Liver (tissue), 9 donors: ENCODE measurements around the gene PSMG4. TPM values are rescaled to one million over a fixed set of nuclear protein-coding genes. Genes with fewer than 3 reads are reported as not detected.

Experiments used
- DNase-seq: peaks from one replicate; pipeline ENCODE4 v3.0.0-alpha.2; 2017; ENCODE audit warnings: low spot score
- H3K27ac ChIP-seq, 2 donors: one replicate each; pipeline ENCODE4 v1.7.0; 2013; ENCODE audit warnings: inconsistent platforms in 2 of 2, low read length in 2 of 2, control low read depth in 1 of 2, low read depth in 1 of 2, mild to moderate bottlenecking in 1 of 2
- H3K27me3 ChIP-seq, 4 donors: one replicate each; pipeline versions ENCODE4 v1.6.1 to v1.7.0; 2013; ENCODE audit warnings: low read length in 3 of 4, inconsistent platforms in 1 of 4, mild to moderate bottlenecking in 1 of 4, moderate library complexity in 1 of 4; ENCODE audit not compliant: control insufficient read depth in 4 of 4, insufficient read depth in 4 of 4
- H3K36me3 ChIP-seq, 4 donors: one replicate each; pipeline versions ENCODE4 v1.6.1 to v1.7.0; 2013; ENCODE audit warnings: low read length in 3 of 4, mild to moderate bottlenecking in 3 of 4, low read depth in 1 of 4, moderate library complexity in 1 of 4; ENCODE audit not compliant: control insufficient read depth in 4 of 4, insufficient read depth in 3 of 4
- H3K4me1 ChIP-seq, 4 donors: one replicate each; pipeline versions ENCODE4 v1.6.1 to v1.7.0; 2013; ENCODE audit warnings: low read length in 3 of 4, mild to moderate bottlenecking in 3 of 4, moderate library complexity in 1 of 4; ENCODE audit not compliant: control insufficient read depth in 4 of 4, insufficient read depth in 4 of 4
- H3K4me3 ChIP-seq, 3 donors: one replicate each; pipeline versions ENCODE4 v1.6.1 to v1.7.0; 2013; ENCODE audit warnings: low read length in 3 of 3, control low read depth in 1 of 3, low read depth in 1 of 3, mild to moderate bottlenecking in 1 of 3
- H3K9ac ChIP-seq, 2 donors: one replicate each; pipeline ENCODE4 v1.7.0; 2013; ENCODE audit warnings: low read length in 2 of 2, mild to moderate bottlenecking in 2 of 2, moderate library complexity in 2 of 2, control low read depth in 1 of 2, low read depth in 1 of 2
- H3K9me3 ChIP-seq, 4 donors: one replicate each; pipeline versions ENCODE4 v1.6.1 to v1.7.0; 2013; ENCODE audit warnings: low read length in 3 of 4; ENCODE audit not compliant: control insufficient read depth in 4 of 4
- CTCF ChIP-seq: fragments of 150-350 bp; IDR thresholded peaks from 2 replicates; pipeline ENCODE4 v1.5.1; 2017; ENCODE audit warnings: improper control_type of control experiment, low read depth, low read length; ENCODE audit not compliant: missing input control
- EGR1 ChIP-seq, 2 donors: IDR thresholded peaks; 2 replicates each; pipeline ENCODE4 v1.6.1; 2016 to 2018; ENCODE audit warnings: antibody characterized with exemption in 2 of 2, low read depth in 2 of 2
- FOXA1 ChIP-seq: IDR thresholded peaks from 2 replicates; pipeline ENCODE4 v1.6.1; 2016; ENCODE audit warnings: antibody characterized with exemption
- FOXA2 ChIP-seq: IDR thresholded peaks from 2 replicates; pipeline ENCODE4 v1.6.1; 2016; ENCODE audit warnings: antibody characterized with exemption
- GABPA ChIP-seq, 2 donors: IDR thresholded peaks in 1 of 2; conservative IDR thresholded peaks in 1 of 2; 2 replicates each; pipeline ENCODE4 v1.6.1; 2016; ENCODE audit warnings: antibody characterized with exemption in 2 of 2, mild to moderate bottlenecking in 1 of 2, moderate library complexity in 1 of 2
- HNF4A ChIP-seq, 2 donors: conservative IDR thresholded peaks; 2 replicates each; pipeline ENCODE4 v1.6.1; 2016; ENCODE audit warnings: antibody characterized with exemption in 2 of 2, mild to moderate bottlenecking in 2 of 2
- HNF4G ChIP-seq: IDR thresholded peaks from 2 replicates; pipeline ENCODE4 v1.6.1; 2016; ENCODE audit warnings: antibody characterized with exemption
- JUND ChIP-seq, 2 donors: IDR thresholded peaks; 2 replicates each; pipeline ENCODE4 v1.6.1; 2016; ENCODE audit warnings: antibody characterized with exemption in 2 of 2
- MAX ChIP-seq: IDR thresholded peaks from 2 replicates; pipeline ENCODE4 v1.6.1; 2016; ENCODE audit warnings: antibody characterized with exemption
- NR2F2 ChIP-seq: IDR thresholded peaks from 2 replicates; pipeline ENCODE4 v1.6.1; 2016; ENCODE audit warnings: antibody characterized with exemption
- RAD21 ChIP-seq, 2 donors: IDR thresholded peaks; 2 replicates each; pipeline ENCODE4 v1.6.1; 2016; ENCODE audit warnings: antibody characterized with exemption in 2 of 2, mild to moderate bottlenecking in 2 of 2
- RXRA ChIP-seq, 2 donors: IDR thresholded peaks; 2 replicates each; pipeline ENCODE4 v1.6.1; 2017 to 2018; ENCODE audit warnings: antibody characterized with exemption in 2 of 2, mild to moderate bottlenecking in 1 of 2
- SP1 ChIP-seq: IDR thresholded peaks from 2 replicates; pipeline ENCODE4 v1.6.1; 2018; ENCODE audit warnings: antibody characterized with exemption, mild to moderate bottlenecking
- TAF1 ChIP-seq: conservative IDR thresholded peaks from 2 replicates; pipeline ENCODE4 v1.6.1; 2016; ENCODE audit warnings: antibody characterized with exemption, mild to moderate bottlenecking
- YY1 ChIP-seq: IDR thresholded peaks from 2 replicates; pipeline ENCODE4 v1.6.1; 2016; ENCODE audit warnings: antibody characterized with exemption, mild to moderate bottlenecking
- ZBTB33 ChIP-seq: IDR thresholded peaks from 2 replicates; pipeline ENCODE4 v1.6.1; 2016; ENCODE audit warnings: antibody characterized with exemption
- WGBS: extraction: QIAGEN DNeasy Blood & Tissue Kit; methylation state at CpG from one replicate; pipeline ENCODE4 v1.1.7; 2013; 5-methylcytosine and 5-hydroxymethylcytosine counted together
- polyA plus RNA-seq, 2 donors: library from polyadenylated mRNA; stranded (reverse) in 1 of 2; unstranded in 1 of 2; fragments of 200-250 nt in 1 of 2; fragments of >200 nt in 1 of 2; fragmentation: Nextera tagmentation in 1 of 2; extraction: Ambion mirVana in 1 of 2; gene quantifications; one replicate each; pipeline versions ENCODE4 v1.2.1 to v1.2.3, GENCODE V29; 2013 to 2015
- total RNA-seq, 2 donors: library from RNA; depleted of rRNA; stranded (reverse); fragments of >200 nt; gene quantifications; one replicate each; pipeline ENCODE4 v1.2.3, GENCODE V29; 2014
- TF ChIP-seq, protein P1 (sequence below): IDR thresholded peaks from 2 replicates; pipeline ENCODE4 v1.6.1; 2016; ENCODE audit warnings: antibody characterized with exemption, mild to moderate bottlenecking
- TF ChIP-seq, protein P2 (sequence below): IDR thresholded peaks from 2 replicates; pipeline ENCODE4 v1.6.1; 2016; ENCODE audit warnings: antibody characterized with exemption
- donor health status: healthy.
- donor health status: healthy.
- donor health status: healthy.
- donor health status: healthy.
- donor health status: healthy.

Gene PSMG4
- total and polyA plus RNA-seq, 4 donors = 10.7 to 28.5 (median 15.1) TPM

DNA sequence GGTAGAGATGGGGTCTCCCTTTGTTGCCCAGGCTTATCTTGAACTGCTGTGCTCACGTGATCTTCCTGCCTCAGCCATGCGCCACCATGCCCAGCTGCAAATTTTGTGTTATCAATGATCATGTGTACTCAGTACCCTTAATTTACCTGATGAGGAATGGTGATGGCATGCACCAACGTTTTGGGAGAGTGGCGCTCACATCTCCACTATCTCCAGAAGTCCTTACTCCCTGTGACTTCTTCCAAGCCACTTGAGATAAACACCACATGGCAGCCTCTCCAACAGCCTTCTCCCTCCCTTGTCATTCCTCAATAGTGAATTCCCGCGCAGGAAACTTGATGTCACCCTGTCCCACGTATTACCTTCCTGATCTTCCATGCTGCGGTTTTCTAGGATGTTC, 58.1 kb downstream of the PSMG4 start:
- Histone ChIP-seq H3K9me3 (no peaks in the 10 kb centered on the region), H3K27ac (no peak overlapping the region), H3K9ac (no peak overlapping the region), H3K4me1 (no peaks in the 10 kb centered on the region), H3K27me3 (no peaks in the 10 kb centered on the region), H3K4me3 (no peak overlapping the region), H3K36me3 (peaks cover 0 to 6% (median 2%) of the 10 kb centered on the region in 4 donors)
- WGBS = 86% methylated on average over 8 of the region's 8 CpGs
- no peak for DNase-seq
- no peak for TF ChIP-seq HNF4G
- TF ChIP-seq FOXA2 = no peak
- no peak for TF ChIP-seq FOXA1
- TF ChIP-seq, protein P1, sequence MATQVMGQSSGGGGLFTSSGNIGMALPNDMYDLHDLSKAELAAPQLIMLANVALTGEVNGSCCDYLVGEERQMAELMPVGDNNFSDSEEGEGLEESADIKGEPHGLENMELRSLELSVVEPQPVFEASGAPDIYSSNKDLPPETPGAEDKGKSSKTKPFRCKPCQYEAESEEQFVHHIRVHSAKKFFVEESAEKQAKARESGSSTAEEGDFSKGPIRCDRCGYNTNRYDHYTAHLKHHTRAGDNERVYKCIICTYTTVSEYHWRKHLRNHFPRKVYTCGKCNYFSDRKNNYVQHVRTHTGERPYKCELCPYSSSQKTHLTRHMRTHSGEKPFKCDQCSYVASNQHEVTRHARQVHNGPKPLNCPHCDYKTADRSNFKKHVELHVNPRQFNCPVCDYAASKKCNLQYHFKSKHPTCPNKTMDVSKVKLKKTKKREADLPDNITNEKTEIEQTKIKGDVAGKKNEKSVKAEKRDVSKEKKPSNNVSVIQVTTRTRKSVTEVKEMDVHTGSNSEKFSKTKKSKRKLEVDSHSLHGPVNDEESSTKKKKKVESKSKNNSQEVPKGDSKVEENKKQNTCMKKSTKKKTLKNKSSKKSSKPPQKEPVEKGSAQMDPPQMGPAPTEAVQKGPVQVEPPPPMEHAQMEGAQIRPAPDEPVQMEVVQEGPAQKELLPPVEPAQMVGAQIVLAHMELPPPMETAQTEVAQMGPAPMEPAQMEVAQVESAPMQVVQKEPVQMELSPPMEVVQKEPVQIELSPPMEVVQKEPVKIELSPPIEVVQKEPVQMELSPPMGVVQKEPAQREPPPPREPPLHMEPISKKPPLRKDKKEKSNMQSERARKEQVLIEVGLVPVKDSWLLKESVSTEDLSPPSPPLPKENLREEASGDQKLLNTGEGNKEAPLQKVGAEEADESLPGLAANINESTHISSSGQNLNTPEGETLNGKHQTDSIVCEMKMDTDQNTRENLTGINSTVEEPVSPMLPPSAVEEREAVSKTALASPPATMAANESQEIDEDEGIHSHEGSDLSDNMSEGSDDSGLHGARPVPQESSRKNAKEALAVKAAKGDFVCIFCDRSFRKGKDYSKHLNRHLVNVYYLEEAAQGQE = no peak
- no peak for TF ChIP-seq RXRA (IDR thresholded peaks at IDR 0.05)
- TF ChIP-seq MAX = no peak
- TF ChIP-seq GABPA (IDR thresholded peaks at IDR 0.05 in 1 of 2, conservative IDR thresholded peaks at IDR 0.05 in 1 of 2) = no peak
- TF ChIP-seq HNF4A (conservative IDR thresholded peaks at IDR 0.05) = no peak
- no peak for TF ChIP-seq EGR1 (IDR thresholded peaks at IDR 0.05; ENCODE audit: low read depth in 2 of 2)
- TF ChIP-seq ZBTB33 = no peak
- TF ChIP-seq NR2F2 = no peak
- TF ChIP-seq CTCF = no peak
- no peak for TF ChIP-seq RAD21 (IDR thresholded peaks at IDR 0.05)
- no peak for TF ChIP-seq SP1
- TF ChIP-seq, protein P2, sequence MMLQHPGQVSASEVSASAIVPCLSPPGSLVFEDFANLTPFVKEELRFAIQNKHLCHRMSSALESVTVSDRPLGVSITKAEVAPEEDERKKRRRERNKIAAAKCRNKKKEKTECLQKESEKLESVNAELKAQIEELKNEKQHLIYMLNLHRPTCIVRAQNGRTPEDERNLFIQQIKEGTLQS = no peak
- no peak for TF ChIP-seq TAF1
- TF ChIP-seq YY1 = no peak
- no peak for TF ChIP-seq JUND (IDR thresholded peaks at IDR 0.05)

Other genes with a start within 250 kb of the PSMG4 start
- 10 to 100 TPM; 14.0 to 27.2 TPM for gene RIPK1, start 190.5 kb upstream of the PSMG4 start, total RNA-seq
- 10 to 100 TPM in 1 of 2 donors, 1 to 10 TPM in 1; 6.7 to 12.6 TPM for gene RIPK1, start 190.5 kb upstream of the PSMG4 start, polyA plus RNA-seq
- gene BPHL, start 140.2 kb upstream of the PSMG4 start, total RNA-seq = 10 to 100 TPM; 16.0 to 33.4 TPM
- 10 to 100 TPM; 29.6 to 90.8 TPM for gene BPHL, start 140.2 kb upstream of the PSMG4 start, polyA plus RNA-seq
- 10 to 100 TPM; 89.8 to 94.8 TPM for gene TUBB2A, start 101.4 kb upstream of the PSMG4 start, total RNA-seq
- gene TUBB2A, start 101.4 kb upstream of the PSMG4 start, polyA plus RNA-seq = 10 to 100 TPM; 53.5 to 86.3 TPM
- gene TUBB2B, start 31.3 kb upstream of the PSMG4 start, total RNA-seq = 1 to 10 TPM; 2.1 to 4.6 TPM
- 1 to 10 TPM in 1 of 2 donors, under 1 TPM in 1; 0.22 to 4.3 TPM for gene TUBB2B, start 31.3 kb upstream of the PSMG4 start, polyA plus RNA-seq
- gene SLC22A23, start 198.1 kb downstream of the PSMG4 start, total RNA-seq = 10 to 100 TPM; 29.4 to 45.4 TPM
- gene SLC22A23, start 198.1 kb downstream of the PSMG4 start, polyA plus RNA-seq = 1 to 10 TPM; 4.9 to 9.9 TPM